Endothelial cell (in vitro differentiated cells): Measurements from ENCODE around the gene LCP1. TPM values are rescaled to one million over a fixed set of nuclear protein-coding genes. Genes with fewer than 3 reads are reported as not detected.

Source experiments
- DNase-seq: peaks from one replicate; pipeline ENCODE4 v3.0.0; 2021; ENCODE audit warnings: low spot score
- H3K27ac Mint-ChIP-seq: one replicate; pipeline ENCODE4 v1.8.0; 2021; ENCODE audit warnings: mixed read lengths, inconsistent platforms; ENCODE audit not compliant: unreplicated experiment
- H3K27me3 Mint-ChIP-seq: one replicate; pipeline ENCODE4 v1.8.0; 2021; ENCODE audit warnings: mild to moderate bottlenecking, moderate library complexity, mixed read lengths, inconsistent platforms; ENCODE audit not compliant: unreplicated experiment
- H3K36me3 Mint-ChIP-seq: one replicate; pipeline ENCODE4 v1.8.0; 2021; ENCODE audit warnings: mild to moderate bottlenecking, low read depth, mixed read lengths, inconsistent platforms; ENCODE audit not compliant: unreplicated experiment
- H3K4me1 Mint-ChIP-seq: one replicate; pipeline ENCODE4 v1.8.0; 2021; ENCODE audit warnings: mild to moderate bottlenecking, mixed read lengths, inconsistent platforms; ENCODE audit not compliant: unreplicated experiment
- H3K4me3 Mint-ChIP-seq: one replicate; pipeline ENCODE4 v1.8.0; 2021; ENCODE audit warnings: mild to moderate bottlenecking, mixed read lengths, inconsistent platforms; ENCODE audit not compliant: unreplicated experiment
- H3K9me3 Mint-ChIP-seq: one replicate; pipeline ENCODE4 v1.8.0; 2021; ENCODE audit warnings: mixed read lengths, inconsistent platforms; ENCODE audit not compliant: unreplicated experiment
- CTCF ChIP-seq: fragments of 200-600 bp; sonication (generic); IDR thresholded peaks from one replicate; pipeline ENCODE4 v1.5.0; 2021; ENCODE audit warnings: antibody characterized with exemption; ENCODE audit not compliant: unreplicated experiment
- total RNA-seq: library from RNA; stranded (reverse); fragmentation: NEBNext Ultra II Directional; extraction: Animal tissue kit (Norgen Biotek cat#: 25700); gene quantifications from one replicate; pipeline ENCODE4 v1.2.1, GENCODE V29; 2021; ENCODE audit not compliant: unreplicated experiment

Gene LCP1
- total RNA-seq, 1 donor from 2014 or later: 11.9 TPM

GRCh38 chr13:46076827-46077226 lies 105.2 kb downstream of the LCP1 start:
- TF ChIP-seq CTCF: no peak
- no peak overlapping the region for H3K4me3 Mint-ChIP-seq
- H3K27me3 Mint-ChIP-seq: no peaks in the 10 kb centered on the region
- H3K9me3 Mint-ChIP-seq: no peaks in the 10 kb centered on the region
- H3K27ac Mint-ChIP-seq: no peak overlapping the region
- no peaks in the 10 kb centered on the region for H3K36me3 Mint-ChIP-seq
- no peaks in the 10 kb centered on the region for H3K4me1 Mint-ChIP-seq
- no peak for DNase-seq

Other genes with a start within 250 kb of the LCP1 start
- gene ZC3H13, start 129.4 kb downstream of the LCP1 start, total RNA-seq: 44.9 TPM
- not detected for gene CPB2, start 77.1 kb downstream of the LCP1 start, total RNA-seq
- not detected for gene LRRC63, start 29.8 kb upstream of the LCP1 start, total RNA-seq
- gene RUBCNL, start 205.1 kb upstream of the LCP1 start, total RNA-seq: 0.31 TPM